WTC11 (cell line): ENCODE results near the gene RPS6KL1. TPM values are rescaled to one million over a fixed set of nuclear protein-coding genes. Genes with fewer than 3 reads are reported as not detected.
A peak's percentile ranks its signal among the peaks of the same experiment; 100 is the strongest.

Source experiments
- ATAC-seq: fragments of 200-7000 bp; cut with Tn5 transposase; 2 replicates; pipeline ENCODE4 v1.10.0; 2021; ENCODE audit warnings: mild to moderate bottlenecking, moderate library complexity
- CTCF ChIA-PET: fragments of 300-600 bp; sonication (Branson Sonifier 250); formaldehyde crosslinking; loops from one replicate; lab custom pipeline; 2021; ENCODE audit warnings: antibody characterized with exemption; lab: Charles Lee
- POLR2A ChIA-PET: fragments of 350-600 bp; sonication (Branson Sonifier 250); formaldehyde crosslinking; loops from one replicate; lab custom pipeline; 2021; ENCODE audit warnings: antibody characterized with exemption; lab: Charles Lee
- DNase-seq: peaks from one replicate; pipeline ENCODE4 v3.0.0; 2021; ENCODE audit warnings: low spot score
- H3K27ac Mint-ChIP-seq: 2 replicates; pipeline ENCODE4 v1.8.0; 2021; ENCODE audit warnings: mixed read lengths
- H3K27me3 Mint-ChIP-seq: 2 replicates; pipeline ENCODE4 v1.8.0; 2021; ENCODE audit warnings: low read depth, mild to moderate bottlenecking, moderate library complexity, mixed read lengths
- H3K36me3 Mint-ChIP-seq: 2 replicates; pipeline ENCODE4 v1.8.0; 2021; ENCODE audit warnings: mixed read lengths
- H3K4me1 Mint-ChIP-seq: 2 replicates; pipeline ENCODE4 v1.8.0; 2022; ENCODE audit warnings: mixed read lengths
- H3K4me3 Mint-ChIP-seq: 2 replicates; pipeline ENCODE4 v1.8.0; 2021; ENCODE audit warnings: mild to moderate bottlenecking, moderate library complexity, mixed read lengths
- H3K9me3 Mint-ChIP-seq: 2 replicates; pipeline ENCODE4 v1.8.0; 2021; ENCODE audit warnings: mixed read lengths
- GRHL2 ChIP-seq: fragments of 250-450 bp; sonication (Bioruptor Pico); IDR thresholded peaks from 2 replicates; pipeline ENCODE4 v1.8.0; 2022; ENCODE audit warnings: mild to moderate bottlenecking, moderate library complexity; ENCODE audit not compliant: insufficient replicate concordance, severe bottlenecking
- NR3C1 ChIP-seq: sonication (generic); formaldehyde crosslinking; conservative IDR thresholded peaks from 2 replicates; pipeline ENCODE4 v1.8.1; 2023; ENCODE audit warnings: low read depth, mild to moderate bottlenecking, missing genetic modification reagents
- PRRX2 ChIP-seq: fragments of 250-450 bp; sonication (Bioruptor Pico); IDR thresholded peaks from 2 replicates; pipeline ENCODE4 v1.8.0; 2021; ENCODE audit warnings: mild to moderate bottlenecking
- SMAD3 ChIP-seq: sonication (generic); formaldehyde crosslinking; IDR thresholded peaks from 2 replicates; pipeline ENCODE4 v1.8.0; 2022; ENCODE audit warnings: missing genetic modification reagents, mild to moderate bottlenecking, borderline replicate concordance
- SP1 ChIP-seq: sonication (generic); formaldehyde crosslinking; conservative IDR thresholded peaks from 2 replicates; pipeline ENCODE4 v1.8.1; 2022; ENCODE audit warnings: missing genetic modification reagents
- TP53 ChIP-seq: sonication (generic); formaldehyde crosslinking; IDR thresholded peaks from 2 replicates; pipeline ENCODE4 v1.8.1; 2023; ENCODE audit warnings: mild to moderate bottlenecking, missing genetic modification reagents
- ZNF219 ChIP-seq: sonication (generic); formaldehyde crosslinking; IDR thresholded peaks from 2 replicates; pipeline ENCODE4 v1.8.0; 2023; ENCODE audit warnings: missing genetic modification reagents, mild to moderate bottlenecking, borderline replicate concordance
- ZNF263 ChIP-seq: sonication (generic); formaldehyde crosslinking; IDR thresholded peaks from 2 replicates; pipeline ENCODE4 v1.8.1; 2022; ENCODE audit warnings: low read depth, mild to moderate bottlenecking, moderate library complexity, missing genetic modification reagents
- total RNA-seq: library from RNA; stranded (reverse); gene quantifications from 3 replicates; pipeline ENCODE4 v1.2.3, GENCODE V29; 2021
- TF ChIP-seq, protein P1 (sequence below): fragments of 250-450 bp; sonication (Bioruptor Pico); IDR thresholded peaks from 2 replicates; pipeline ENCODE4 v1.9.0; 2021; ENCODE audit warnings: mild to moderate bottlenecking, borderline replicate concordance
- TF ChIP-seq, protein P2 (sequence below): sonication (generic); formaldehyde crosslinking; IDR thresholded peaks from 2 replicates; pipeline ENCODE4 v1.8.1; 2023; ENCODE audit warnings: mild to moderate bottlenecking, missing genetic modification reagents, moderate library complexity
- TF ChIP-seq, protein P3 (sequence below): sonication (generic); formaldehyde crosslinking; IDR thresholded peaks from 2 replicates; pipeline ENCODE4 v1.8.1; 2022; ENCODE audit warnings: low read depth, mild to moderate bottlenecking, moderate library complexity, missing genetic modification reagents, borderline replicate concordance
- TF ChIP-seq, protein P4 (sequence below): sonication (generic); formaldehyde crosslinking; IDR thresholded peaks from 2 replicates; pipeline ENCODE4 v1.8.1; 2022; ENCODE audit warnings: missing genetic modification reagents, borderline replicate concordance
- TF ChIP-seq, protein P5 (sequence below): fragments of 250-450 bp; sonication (Bioruptor Pico); IDR thresholded peaks from 2 replicates; pipeline ENCODE4 v2.1.2; 2022; ENCODE audit warnings: mild to moderate bottlenecking, moderate library complexity
- TF ChIP-seq, protein P6 (sequence below): fragments of 250-450 bp; sonication (Bioruptor Pico); IDR thresholded peaks from 2 replicates; pipeline ENCODE4 v1.8.0; 2021; ENCODE audit warnings: mild to moderate bottlenecking

Gene RPS6KL1
- total RNA-seq, 1 experiment from 2014 or later = 10.6 TPM

DNA sequence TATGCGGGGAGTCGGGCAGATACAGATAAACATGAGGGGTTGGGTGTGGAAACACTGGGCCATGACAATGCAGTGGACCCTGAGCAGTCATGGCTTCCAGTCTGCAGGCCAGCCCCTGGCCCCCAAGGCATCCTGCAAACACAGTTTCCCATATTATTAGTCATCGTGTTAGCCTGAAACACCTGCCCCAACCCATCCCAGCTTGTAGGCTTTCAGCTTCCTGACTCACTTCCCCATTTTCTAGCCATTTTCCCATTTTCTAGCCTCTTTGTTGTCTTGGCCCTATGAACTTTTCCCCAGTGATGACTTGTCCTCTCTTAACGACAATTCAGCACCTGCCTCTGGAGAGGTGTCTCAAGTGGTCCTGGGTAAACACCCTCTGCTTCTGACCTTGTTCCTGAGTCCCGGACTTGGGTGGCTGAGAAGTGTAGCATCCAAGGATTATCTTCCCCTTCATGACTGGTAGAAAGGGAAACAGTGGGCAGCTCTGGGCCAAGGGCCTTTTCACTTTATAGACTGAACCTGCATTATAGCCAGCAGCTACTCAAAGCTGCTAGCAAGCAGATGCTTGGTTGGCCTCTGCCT is 36.6 kb upstream of the RPS6KL1 start:
- DNase-seq (no peak), ATAC-seq (no peak)
- Mint-ChIP-seq H3K27ac (no peak overlapping the region), H3K4me1 (peaks cover 13% of the 10 kb centered on the region), H3K36me3 (no peaks in the 10 kb centered on the region), H3K4me3 (no peak overlapping the region), H3K27me3 (peaks cover 15% of the 10 kb centered on the region), H3K9me3 (no peaks in the 10 kb centered on the region)
- ChIA-PET CTCF (interaction anchor here (1.0 to 3.6 kb wide), 2 partner anchors 14 to 55 kb away, joined by 3 to 23 read pairs; no protein-coding TSS in a partner anchor), POLR2A (no interaction called here)
- TF ChIP-seq ZNF263 (CRISPR knock-in tag) = no peak
- no peak for TF ChIP-seq TP53 (CRISPR knock-in tag)
- TF ChIP-seq, protein P1, sequence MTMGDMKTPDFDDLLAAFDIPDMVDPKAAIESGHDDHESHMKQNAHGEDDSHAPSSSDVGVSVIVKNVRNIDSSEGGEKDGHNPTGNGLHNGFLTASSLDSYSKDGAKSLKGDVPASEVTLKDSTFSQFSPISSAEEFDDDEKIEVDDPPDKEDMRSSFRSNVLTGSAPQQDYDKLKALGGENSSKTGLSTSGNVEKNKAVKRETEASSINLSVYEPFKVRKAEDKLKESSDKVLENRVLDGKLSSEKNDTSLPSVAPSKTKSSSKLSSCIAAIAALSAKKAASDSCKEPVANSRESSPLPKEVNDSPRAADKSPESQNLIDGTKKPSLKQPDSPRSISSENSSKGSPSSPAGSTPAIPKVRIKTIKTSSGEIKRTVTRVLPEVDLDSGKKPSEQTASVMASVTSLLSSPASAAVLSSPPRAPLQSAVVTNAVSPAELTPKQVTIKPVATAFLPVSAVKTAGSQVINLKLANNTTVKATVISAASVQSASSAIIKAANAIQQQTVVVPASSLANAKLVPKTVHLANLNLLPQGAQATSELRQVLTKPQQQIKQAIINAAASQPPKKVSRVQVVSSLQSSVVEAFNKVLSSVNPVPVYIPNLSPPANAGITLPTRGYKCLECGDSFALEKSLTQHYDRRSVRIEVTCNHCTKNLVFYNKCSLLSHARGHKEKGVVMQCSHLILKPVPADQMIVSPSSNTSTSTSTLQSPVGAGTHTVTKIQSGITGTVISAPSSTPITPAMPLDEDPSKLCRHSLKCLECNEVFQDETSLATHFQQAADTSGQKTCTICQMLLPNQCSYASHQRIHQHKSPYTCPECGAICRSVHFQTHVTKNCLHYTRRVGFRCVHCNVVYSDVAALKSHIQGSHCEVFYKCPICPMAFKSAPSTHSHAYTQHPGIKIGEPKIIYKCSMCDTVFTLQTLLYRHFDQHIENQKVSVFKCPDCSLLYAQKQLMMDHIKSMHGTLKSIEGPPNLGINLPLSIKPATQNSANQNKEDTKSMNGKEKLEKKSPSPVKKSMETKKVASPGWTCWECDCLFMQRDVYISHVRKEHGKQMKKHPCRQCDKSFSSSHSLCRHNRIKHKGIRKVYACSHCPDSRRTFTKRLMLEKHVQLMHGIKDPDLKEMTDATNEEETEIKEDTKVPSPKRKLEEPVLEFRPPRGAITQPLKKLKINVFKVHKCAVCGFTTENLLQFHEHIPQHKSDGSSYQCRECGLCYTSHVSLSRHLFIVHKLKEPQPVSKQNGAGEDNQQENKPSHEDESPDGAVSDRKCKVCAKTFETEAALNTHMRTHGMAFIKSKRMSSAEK = no peak
- no peak for TF ChIP-seq NR3C1 (CRISPR knock-in tag)

DNA sequence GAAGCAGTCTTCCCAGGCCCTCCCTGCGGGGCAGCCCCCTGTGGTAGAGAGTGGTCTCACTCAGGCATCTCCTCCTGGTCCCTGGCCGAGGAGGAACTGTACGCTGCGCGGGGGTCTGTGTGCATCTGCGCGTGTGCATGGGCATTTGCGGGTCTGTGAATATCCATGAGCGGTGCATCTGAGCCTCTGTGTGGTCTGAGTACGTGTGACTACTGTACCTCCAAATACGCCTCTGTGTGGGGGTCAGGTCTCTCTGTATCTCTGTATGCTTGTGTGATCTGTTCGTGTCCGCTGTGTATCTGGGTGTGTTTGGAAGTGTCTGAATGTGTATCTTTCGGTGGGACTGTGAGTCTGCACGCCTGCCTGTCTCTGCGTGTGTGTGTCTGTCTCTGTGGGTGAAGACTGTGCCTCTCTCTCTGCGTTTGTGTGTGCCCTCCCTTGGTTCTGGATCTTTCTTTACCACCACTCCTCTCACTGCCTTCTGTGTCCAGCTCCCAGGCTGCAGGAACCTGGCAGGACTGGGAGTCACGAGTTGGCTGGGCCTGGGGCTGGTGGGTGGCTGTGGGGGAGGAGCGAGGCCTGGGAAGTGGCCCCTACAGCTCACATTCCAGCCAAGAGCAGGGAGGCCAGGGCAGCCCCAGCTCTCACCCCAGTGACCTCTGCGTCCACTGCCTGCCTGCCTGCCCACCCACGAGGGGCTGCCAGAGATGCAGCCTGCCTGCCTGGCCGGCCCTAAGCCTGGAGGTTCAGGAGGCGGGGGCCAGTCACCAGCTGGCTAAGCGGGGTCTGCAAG is 33.4 kb upstream of the RPS6KL1 start:
- H3K36me3 Mint-ChIP-seq = no peaks in the 10 kb centered on the region
- DNase-seq = no peak
- H3K27ac Mint-ChIP-seq = no peak overlapping the region
- ChIA-PET CTCF (interaction anchor here (0.9 to 1.1 kb wide), 2 partner anchors 10 to 96 kb away, joined by 3 to 5 read pairs; no protein-coding TSS in a partner anchor), POLR2A (no interaction called here)
- H3K4me3 Mint-ChIP-seq = peak overlapping the region; percentile 50
- TF ChIP-seq, protein P2, sequence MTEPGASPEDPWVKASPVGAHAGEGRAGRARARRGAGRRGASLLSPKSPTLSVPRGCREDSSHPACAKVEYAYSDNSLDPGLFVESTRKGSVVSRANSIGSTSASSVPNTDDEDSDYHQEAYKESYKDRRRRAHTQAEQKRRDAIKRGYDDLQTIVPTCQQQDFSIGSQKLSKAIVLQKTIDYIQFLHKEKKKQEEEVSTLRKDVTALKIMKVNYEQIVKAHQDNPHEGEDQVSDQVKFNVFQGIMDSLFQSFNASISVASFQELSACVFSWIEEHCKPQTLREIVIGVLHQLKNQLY (CRISPR knock-in tag) = no peak
- TF ChIP-seq, protein P3, sequence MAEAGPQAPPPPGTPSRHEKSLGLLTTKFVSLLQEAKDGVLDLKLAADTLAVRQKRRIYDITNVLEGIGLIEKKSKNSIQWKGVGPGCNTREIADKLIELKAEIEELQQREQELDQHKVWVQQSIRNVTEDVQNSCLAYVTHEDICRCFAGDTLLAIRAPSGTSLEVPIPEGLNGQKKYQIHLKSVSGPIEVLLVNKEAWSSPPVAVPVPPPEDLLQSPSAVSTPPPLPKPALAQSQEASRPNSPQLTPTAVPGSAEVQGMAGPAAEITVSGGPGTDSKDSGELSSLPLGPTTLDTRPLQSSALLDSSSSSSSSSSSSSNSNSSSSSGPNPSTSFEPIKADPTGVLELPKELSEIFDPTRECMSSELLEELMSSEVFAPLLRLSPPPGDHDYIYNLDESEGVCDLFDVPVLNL (CRISPR knock-in tag) = no peak
- peaks cover 9% of the 10 kb centered on the region for H3K4me1 Mint-ChIP-seq
- ATAC-seq = peak; percentile 6; the same call in 1 of the 2 replicates
- peaks cover 15% of the 10 kb centered on the region for H3K27me3 Mint-ChIP-seq
- H3K9me3 Mint-ChIP-seq = no peaks in the 10 kb centered on the region

DNA sequence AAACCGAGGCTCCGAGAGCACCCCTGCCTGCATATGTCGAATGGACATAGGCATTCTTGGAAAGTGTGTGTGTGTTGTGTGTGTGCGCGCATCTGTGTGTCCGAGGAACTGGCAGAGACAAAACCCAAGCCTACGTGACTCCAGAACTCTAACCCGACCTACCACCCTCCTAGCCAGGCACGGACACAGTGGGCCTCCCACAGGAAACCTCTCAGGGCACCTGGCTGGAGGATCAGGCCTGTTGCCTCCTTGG is 32.9 kb upstream of the RPS6KL1 start:
- no peak overlapping the region for H3K27ac Mint-ChIP-seq
- H3K9me3 Mint-ChIP-seq = no peaks in the 10 kb centered on the region
- no peaks in the 10 kb centered on the region for H3K36me3 Mint-ChIP-seq
- H3K4me1 Mint-ChIP-seq = peaks cover 12% of the 10 kb centered on the region
- TF ChIP-seq, protein P4, sequence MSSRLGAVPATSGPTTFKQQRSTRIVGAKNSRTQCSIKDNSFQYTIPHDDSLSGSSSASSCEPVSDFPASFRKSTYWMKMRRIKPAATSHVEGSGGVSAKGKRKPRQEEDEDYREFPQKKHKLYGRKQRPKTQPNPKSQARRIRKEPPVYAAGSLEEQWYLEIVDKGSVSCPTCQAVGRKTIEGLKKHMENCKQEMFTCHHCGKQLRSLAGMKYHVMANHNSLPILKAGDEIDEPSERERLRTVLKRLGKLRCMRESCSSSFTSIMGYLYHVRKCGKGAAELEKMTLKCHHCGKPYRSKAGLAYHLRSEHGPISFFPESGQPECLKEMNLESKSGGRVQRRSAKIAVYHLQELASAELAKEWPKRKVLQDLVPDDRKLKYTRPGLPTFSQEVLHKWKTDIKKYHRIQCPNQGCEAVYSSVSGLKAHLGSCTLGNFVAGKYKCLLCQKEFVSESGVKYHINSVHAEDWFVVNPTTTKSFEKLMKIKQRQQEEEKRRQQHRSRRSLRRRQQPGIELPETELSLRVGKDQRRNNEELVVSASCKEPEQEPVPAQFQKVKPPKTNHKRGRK (CRISPR knock-in tag) = no peak
- TF ChIP-seq, protein P5, sequence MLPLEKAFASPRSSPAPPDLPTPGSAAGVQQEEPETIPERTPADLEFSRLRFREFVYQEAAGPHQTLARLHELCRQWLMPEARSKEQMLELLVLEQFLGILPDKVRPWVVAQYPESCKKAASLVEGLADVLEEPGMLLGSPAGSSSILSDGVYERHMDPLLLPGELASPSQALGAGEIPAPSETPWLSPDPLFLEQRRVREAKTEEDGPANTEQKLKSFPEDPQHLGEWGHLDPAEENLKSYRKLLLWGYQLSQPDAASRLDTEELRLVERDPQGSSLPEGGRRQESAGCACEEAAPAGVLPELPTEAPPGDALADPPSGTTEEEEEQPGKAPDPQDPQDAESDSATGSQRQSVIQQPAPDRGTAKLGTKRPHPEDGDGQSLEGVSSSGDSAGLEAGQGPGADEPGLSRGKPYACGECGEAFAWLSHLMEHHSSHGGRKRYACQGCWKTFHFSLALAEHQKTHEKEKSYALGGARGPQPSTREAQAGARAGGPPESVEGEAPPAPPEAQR = no peak
- no peak for TF ChIP-seq ZNF219
- TF ChIP-seq, protein P6, sequence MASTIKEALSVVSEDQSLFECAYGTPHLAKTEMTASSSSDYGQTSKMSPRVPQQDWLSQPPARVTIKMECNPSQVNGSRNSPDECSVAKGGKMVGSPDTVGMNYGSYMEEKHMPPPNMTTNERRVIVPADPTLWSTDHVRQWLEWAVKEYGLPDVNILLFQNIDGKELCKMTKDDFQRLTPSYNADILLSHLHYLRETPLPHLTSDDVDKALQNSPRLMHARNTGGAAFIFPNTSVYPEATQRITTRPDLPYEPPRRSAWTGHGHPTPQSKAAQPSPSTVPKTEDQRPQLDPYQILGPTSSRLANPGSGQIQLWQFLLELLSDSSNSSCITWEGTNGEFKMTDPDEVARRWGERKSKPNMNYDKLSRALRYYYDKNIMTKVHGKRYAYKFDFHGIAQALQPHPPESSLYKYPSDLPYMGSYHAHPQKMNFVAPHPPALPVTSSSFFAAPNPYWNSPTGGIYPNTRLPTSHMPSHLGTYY (CRISPR knock-in tag) = no peak
- TF ChIP-seq TP53 (CRISPR knock-in tag) = no peak
- no peak for TF ChIP-seq GRHL2
- no peak for TF ChIP-seq SMAD3 (CRISPR knock-in tag)
- no peak for TF ChIP-seq SP1 (CRISPR knock-in tag)
- TF ChIP-seq PRRX2 (CRISPR knock-in tag) = no peak
- DNase-seq (no peak), ATAC-seq (no peak)
- ChIA-PET CTCF (interaction anchor here (1.0 to 3.0 kb wide), 6 partner anchors 10 to 132 kb away, joined by 3 to 54 read pairs (median 6); partner anchors contain the start of gene RPS6KL1), POLR2A (interaction anchor here (1.0 kb wide), 2 partner anchors 23 to 33 kb away, joined by 4 to 5 read pairs; partner anchors contain the start of gene RPS6KL1)
- H3K4me3 Mint-ChIP-seq = peak overlapping the region; percentile 50
- H3K27me3 Mint-ChIP-seq = peaks cover 15% of the 10 kb centered on the region
